GM20000 (cell line): ENCODE results near the gene SCD.

Experiments used
- DNase-seq: peaks from one replicate; pipeline ENCODE4 v3.0.0; 2012; ENCODE audit warnings: low spot score
- TF ChIP-seq, protein P1 (sequence below): IDR thresholded peaks from 2 replicates; pipeline ENCODE4 v1.5.1; 2012; ENCODE audit warnings: mild to moderate bottlenecking, control low read depth; ENCODE audit errors: extremely low read depth, missing control alignments

SCD gene

DNA sequence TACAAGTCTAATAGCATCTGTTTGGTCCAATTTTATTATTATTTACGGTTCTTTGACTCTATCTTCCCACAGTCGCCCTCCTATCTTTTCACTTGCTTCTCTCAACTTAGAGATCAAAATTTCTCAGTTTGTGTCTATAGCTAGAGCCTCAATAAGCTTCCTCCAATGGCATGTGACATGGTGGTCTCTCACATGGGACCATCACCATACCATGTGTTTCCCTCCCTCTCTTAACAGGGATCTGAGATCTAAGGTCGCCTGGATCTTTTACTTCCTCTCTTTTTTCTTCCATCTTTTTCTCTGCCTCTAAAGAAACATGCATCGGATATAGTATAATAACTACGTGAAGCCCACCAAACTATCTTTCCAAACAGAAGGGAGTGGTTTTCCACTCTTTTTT is 18.8 kb upstream of the SCD start:
- TF ChIP-seq, protein P1, sequence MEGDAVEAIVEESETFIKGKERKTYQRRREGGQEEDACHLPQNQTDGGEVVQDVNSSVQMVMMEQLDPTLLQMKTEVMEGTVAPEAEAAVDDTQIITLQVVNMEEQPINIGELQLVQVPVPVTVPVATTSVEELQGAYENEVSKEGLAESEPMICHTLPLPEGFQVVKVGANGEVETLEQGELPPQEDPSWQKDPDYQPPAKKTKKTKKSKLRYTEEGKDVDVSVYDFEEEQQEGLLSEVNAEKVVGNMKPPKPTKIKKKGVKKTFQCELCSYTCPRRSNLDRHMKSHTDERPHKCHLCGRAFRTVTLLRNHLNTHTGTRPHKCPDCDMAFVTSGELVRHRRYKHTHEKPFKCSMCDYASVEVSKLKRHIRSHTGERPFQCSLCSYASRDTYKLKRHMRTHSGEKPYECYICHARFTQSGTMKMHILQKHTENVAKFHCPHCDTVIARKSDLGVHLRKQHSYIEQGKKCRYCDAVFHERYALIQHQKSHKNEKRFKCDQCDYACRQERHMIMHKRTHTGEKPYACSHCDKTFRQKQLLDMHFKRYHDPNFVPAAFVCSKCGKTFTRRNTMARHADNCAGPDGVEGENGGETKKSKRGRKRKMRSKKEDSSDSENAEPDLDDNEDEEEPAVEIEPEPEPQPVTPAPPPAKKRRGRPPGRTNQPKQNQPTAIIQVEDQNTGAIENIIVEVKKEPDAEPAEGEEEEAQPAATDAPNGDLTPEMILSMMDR: no peak

GRCh38 chr10:100330079-100330478 is 17.0 kb upstream of the SCD start, which contains the start of gene PKD2L1:
Gene PKD2L1 (minus strand): TSS chr10:100330228. CDS start chr10:100330103, 125 bp downstream.
- TF ChIP-seq, protein P1: no peak
- no peak for DNase-seq

More for the DNA sequence above, 18.8 kb upstream of the SCD start:
- no peak for DNase-seq

DNA sequence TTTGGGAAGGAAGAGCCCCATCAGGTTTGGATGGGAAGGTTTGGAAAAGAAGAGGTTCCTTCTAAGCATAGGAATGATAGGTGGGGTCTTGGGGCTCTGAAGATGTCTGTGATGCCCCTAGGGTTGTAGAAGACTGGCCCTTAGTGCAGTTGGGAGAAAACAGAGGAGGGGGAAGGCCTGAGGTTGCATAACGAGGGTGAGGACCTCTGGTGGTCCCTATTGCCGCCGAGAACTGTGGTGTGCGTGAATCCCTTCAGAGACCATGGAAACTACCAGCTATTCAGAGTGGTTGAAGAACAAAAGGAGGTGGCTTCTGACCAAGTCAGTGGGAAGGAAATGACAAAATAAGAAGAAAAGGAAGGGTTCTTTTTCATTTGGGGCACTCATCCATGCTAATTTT is 13.9 kb upstream of the SCD start:
- DNase-seq: no peak
- TF ChIP-seq, protein P1: no peak

- no peak for DNase-seq
- TF ChIP-seq, protein P1: no peak
Observed at GRCh38 chr10:100333661-100334440, 13.2 kb upstream of the SCD start.

- TF ChIP-seq, protein P1: no peak
- DNase-seq: no peak
Observed at GRCh38 chr10:100334762-100335161, 12.3 kb upstream of the SCD start.

DNA sequence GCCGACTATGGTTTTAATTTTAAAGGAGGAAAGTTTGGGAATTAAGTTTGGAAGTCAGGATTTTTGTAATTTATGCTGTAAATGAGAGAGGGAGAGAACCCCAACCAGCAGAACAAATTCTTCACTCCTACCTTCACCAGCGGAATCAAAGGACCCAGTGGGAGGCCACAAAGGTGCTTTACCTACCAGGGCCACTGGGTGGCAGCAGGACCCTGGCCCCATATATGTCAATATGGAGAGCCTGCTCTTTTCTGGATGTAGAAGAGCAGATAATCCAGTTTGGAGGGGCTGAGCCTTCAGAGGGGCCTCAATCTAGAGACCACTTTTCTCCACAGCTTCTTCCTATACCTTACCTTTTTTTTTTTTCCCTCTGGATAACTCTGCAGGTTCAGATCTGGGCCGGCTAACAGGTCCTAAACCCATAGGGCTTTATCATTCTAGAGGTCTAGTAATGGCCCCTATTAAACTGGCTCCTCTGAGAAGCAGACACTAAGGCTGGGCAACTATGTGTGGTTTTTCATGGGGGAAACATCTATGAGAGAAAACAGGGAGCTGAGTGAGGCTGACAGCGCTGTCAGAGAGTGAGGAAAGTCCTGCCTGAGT is 8.5 kb upstream of the SCD start:
- TF ChIP-seq, protein P1: peak; percentile 81
- peak; percentile 78 for DNase-seq

GRCh38 chr10:100339236-100339635 is 7.8 kb upstream of the SCD start:
- TF ChIP-seq, protein P1: no peak
- peak; percentile 53 for DNase-seq
